Measurements from ENCODE around the gene ARSG. TPM values are rescaled to one million over a fixed set of nuclear protein-coding genes. Genes with fewer than 3 reads are reported as not detected.
"Not testable (repeated sequence)": the region's sequence is repeated elsewhere in the genome, so short reads cannot be mapped to it uniquely, and the experiment has no call there.

Gene ARSG
- total and polyA plus RNA-seq, 5 donors from 2014 or later, result 10.3 to 21.8 (median 13.2) TPM

GRCh38 chr17:68307443-68307842, 16.1 kb downstream of the ARSG start:
- H3K27me3 Mint-ChIP-seq, result no peaks in the 10 kb centered on the region
- H3K27me3 ChIP-seq (ENCODE audit: control insufficient read depth, insufficient read depth, low read length), result no peaks in the 10 kb centered on the region
- no peak overlapping the region for H3K27ac ChIP-seq (ENCODE audit: insufficient read depth, low read length, poor library complexity, severe bottlenecking)
- H3K4me3 Mint-ChIP-seq, result no peak overlapping the region
- peaks cover 9 to 52% (median 34%) of the 10 kb centered on the region in 4 donors for H3K4me1 Mint-ChIP-seq
- DNase-seq (no peak), ATAC-seq (ENCODE audit: low read depth in 2 of 2) (no peak)
- peaks cover 8% of the 10 kb centered on the region for H3K4me1 ChIP-seq (ENCODE audit: control insufficient read depth, insufficient read depth, low read length, poor library complexity, severe bottlenecking)
- no peaks in the 10 kb centered on the region for H3K9me3 ChIP-seq (ENCODE audit: control insufficient read depth in 2 of 2, low read length in 2 of 2)
- H3K27ac Mint-ChIP-seq, result peak overlapping the region in 2 of 3 donors; percentile 32 to 46
- H3K4me3 ChIP-seq (ENCODE audit: low read depth, low read length), result no peak overlapping the region
- H3K9me3 Mint-ChIP-seq, result no peaks in the 10 kb centered on the region
- H3K36me3 ChIP-seq (ENCODE audit: control insufficient read depth, insufficient read depth, low read length), result peaks cover 6% of the 10 kb centered on the region
- peaks cover 20% of the 10 kb centered on the region for H3K36me3 Mint-ChIP-seq

GRCh38 chr17:68308486-68308885, 17.2 kb downstream of the ARSG start:
- H3K36me3 ChIP-seq (ENCODE audit: control insufficient read depth, insufficient read depth, low read length); H3K9me3 ChIP-seq (ENCODE audit: control insufficient read depth in 2 of 2, low read length in 2 of 2); H3K4me1 ChIP-seq (ENCODE audit: control insufficient read depth, insufficient read depth, low read length, poor library complexity, severe bottlenecking); H3K9me3 Mint-ChIP-seq; H3K27ac ChIP-seq (ENCODE audit: insufficient read depth, low read length, poor library complexity, severe bottlenecking); DNase-seq; H3K27me3 ChIP-seq (ENCODE audit: control insufficient read depth, insufficient read depth, low read length); H3K4me3 ChIP-seq (ENCODE audit: low read depth, low read length); ATAC-seq (ENCODE audit: low read depth in 2 of 2); H3K27me3 Mint-ChIP-seq: not testable (repeated sequence)
- Mint-ChIP-seq H3K27ac (peak overlapping the region in 1 of 3 donors; percentile 40), H3K36me3 (peaks cover 20% of the 10 kb centered on the region), H3K4me1 (peaks cover 9 to 53% (median 37%) of the 10 kb centered on the region in 4 donors), H3K4me3 (peak overlapping the region in 1 of 4 donors; percentile 54)

GRCh38 chr17:68309066-68309670, 17.9 kb downstream of the ARSG start:
- H3K4me3 ChIP-seq (ENCODE audit: low read depth, low read length); ATAC-seq (ENCODE audit: low read depth in 2 of 2); H3K27ac ChIP-seq (ENCODE audit: insufficient read depth, low read length, poor library complexity, severe bottlenecking); H3K27me3 ChIP-seq (ENCODE audit: control insufficient read depth, insufficient read depth, low read length); H3K36me3 ChIP-seq (ENCODE audit: control insufficient read depth, insufficient read depth, low read length); H3K27ac Mint-ChIP-seq; H3K9me3 ChIP-seq (ENCODE audit: control insufficient read depth in 2 of 2, low read length in 2 of 2); H3K9me3 Mint-ChIP-seq; DNase-seq; H3K4me3 Mint-ChIP-seq; H3K27me3 Mint-ChIP-seq: not testable (repeated sequence)
- Mint-ChIP-seq H3K36me3 (peaks cover 20% of the 10 kb centered on the region), H3K4me1 (peaks cover 9 to 57% (median 33%) of the 10 kb centered on the region in 4 donors)
- peaks cover 12% of the 10 kb centered on the region for H3K4me1 ChIP-seq (ENCODE audit: control insufficient read depth, insufficient read depth, low read length, poor library complexity, severe bottlenecking)

DNA sequence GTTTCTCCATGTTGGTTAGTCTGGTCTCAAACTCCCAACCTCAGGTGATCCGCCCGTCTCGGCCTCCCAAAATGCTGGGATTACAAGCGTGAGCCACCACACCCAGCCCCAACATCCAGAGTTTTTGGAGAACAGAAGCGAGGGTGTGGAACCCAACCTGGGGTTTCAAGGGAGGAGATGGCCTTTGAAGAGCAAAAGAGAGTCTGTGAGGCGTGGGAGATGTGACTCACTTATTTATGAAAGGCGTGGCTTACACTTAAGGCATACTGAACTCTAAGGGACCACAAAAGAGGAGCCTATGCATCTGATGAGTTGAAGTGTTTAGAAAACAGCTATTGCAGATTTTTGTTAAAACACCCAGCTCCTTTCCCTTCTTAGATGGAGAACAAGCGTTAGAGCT, 18.9 kb downstream of the ARSG start:
- Mint-ChIP-seq H3K9me3 (no peaks in the 10 kb centered on the region), H3K36me3 (peaks cover 23% of the 10 kb centered on the region), H3K4me1 (peaks cover 13 to 62% (median 39%) of the 10 kb centered on the region in 4 donors), H3K27ac (peak overlapping the region in 1 of 3 donors; percentile 44), H3K27me3 (no peaks in the 10 kb centered on the region), H3K4me3 (peak overlapping the region in 3 of 4 donors; percentile 21 to 44 (median 29))
- H3K4me3 ChIP-seq (ENCODE audit: low read depth, low read length), result no peak overlapping the region
- H3K9me3 ChIP-seq (ENCODE audit: control insufficient read depth in 2 of 2, low read length in 2 of 2), result no peaks in the 10 kb centered on the region
- DNase-seq (peak in 1 of 3 donors; percentile 71), ATAC-seq (ENCODE audit: low read depth in 2 of 2) (peak; percentile 69 to 80)
- H3K27ac ChIP-seq (ENCODE audit: insufficient read depth, low read length, poor library complexity, severe bottlenecking), result no peak overlapping the region
- H3K4me1 ChIP-seq (ENCODE audit: control insufficient read depth, insufficient read depth, low read length, poor library complexity, severe bottlenecking), result peaks cover 21% of the 10 kb centered on the region
- peaks cover 6% of the 10 kb centered on the region for H3K36me3 ChIP-seq (ENCODE audit: control insufficient read depth, insufficient read depth, low read length)
- no peaks in the 10 kb centered on the region for H3K27me3 ChIP-seq (ENCODE audit: control insufficient read depth, insufficient read depth, low read length)

DNA sequence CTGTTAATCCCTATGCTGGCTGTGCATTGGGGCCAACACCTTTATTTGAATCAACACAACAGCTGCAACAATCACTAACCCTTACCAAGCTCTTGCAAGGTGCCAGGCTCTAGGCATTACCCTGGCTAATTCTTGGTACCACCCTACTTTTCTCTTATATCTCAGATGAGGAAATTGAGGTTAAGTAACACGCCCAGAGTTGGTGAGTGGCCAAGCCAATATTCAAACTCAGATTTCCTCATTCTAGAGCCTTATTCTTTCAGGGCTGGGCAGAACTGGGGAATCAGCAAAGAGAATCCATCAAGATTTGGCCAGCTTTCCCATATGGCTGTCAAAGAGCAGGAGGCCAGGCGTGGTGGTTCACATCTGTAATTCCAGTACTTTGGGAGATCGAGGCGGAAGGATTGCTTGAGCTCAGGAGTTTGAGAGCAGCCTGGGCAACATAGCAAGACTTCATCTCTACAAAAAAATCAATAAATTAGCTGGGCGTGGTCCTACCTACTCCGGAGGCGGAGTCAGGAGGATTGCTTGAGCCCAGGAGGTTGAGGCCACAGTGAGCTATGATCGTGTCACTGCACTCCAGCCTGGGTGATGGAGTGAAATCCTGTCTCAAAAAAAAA, 23.7 kb downstream of the ARSG start:
- Mint-ChIP-seq H3K27me3 (no peaks in the 10 kb centered on the region), H3K27ac (peak overlapping the region; percentile 25 to 93 (median 72)), H3K4me3 (peak overlapping the region; percentile 47 to 81 (median 70)), H3K9me3 (no peaks in the 10 kb centered on the region), H3K4me1 (peaks cover 16 to 74% (median 50%) of the 10 kb centered on the region in 4 donors), H3K36me3 (peaks cover 12% of the 10 kb centered on the region)
- no peaks in the 10 kb centered on the region for H3K9me3 ChIP-seq (ENCODE audit: control insufficient read depth in 2 of 2, low read length in 2 of 2)
- H3K4me3 ChIP-seq (ENCODE audit: low read depth, low read length), result peak overlapping the region; percentile 72
- no peaks in the 10 kb centered on the region for H3K27me3 ChIP-seq (ENCODE audit: control insufficient read depth, insufficient read depth, low read length)
- DNase-seq (peak in 1 of 3 donors; percentile 88), ATAC-seq (ENCODE audit: low read depth in 2 of 2) (peak; percentile 74 to 79)
- no peak overlapping the region for H3K27ac ChIP-seq (ENCODE audit: insufficient read depth, low read length, poor library complexity, severe bottlenecking)
- peaks cover 47% of the 10 kb centered on the region for H3K4me1 ChIP-seq (ENCODE audit: control insufficient read depth, insufficient read depth, low read length, poor library complexity, severe bottlenecking)
- no peaks in the 10 kb centered on the region for H3K36me3 ChIP-seq (ENCODE audit: control insufficient read depth, insufficient read depth, low read length)

DNA sequence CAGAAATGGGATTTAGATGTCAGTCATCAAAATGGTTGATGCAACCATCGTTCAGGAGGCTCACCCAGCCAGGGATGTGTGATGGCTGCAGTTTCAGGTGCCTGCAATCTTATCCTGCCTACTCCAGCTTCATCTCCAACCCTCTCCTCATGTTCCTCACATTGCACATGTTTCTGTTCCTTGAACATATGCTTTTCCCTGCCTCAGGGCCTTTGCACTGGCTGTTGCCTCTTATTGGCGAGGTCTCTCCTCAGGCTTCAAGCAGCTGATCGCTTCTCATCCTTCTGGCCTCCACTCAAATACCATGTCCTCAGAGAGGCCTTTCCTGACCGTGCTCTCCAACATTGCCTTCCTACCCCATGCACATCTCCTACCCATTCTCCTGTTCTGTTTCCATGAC, 24.6 kb downstream of the ARSG start:
- no peaks in the 10 kb centered on the region for H3K9me3 ChIP-seq (ENCODE audit: control insufficient read depth in 2 of 2, low read length in 2 of 2)
- ATAC-seq (ENCODE audit: low read depth in 2 of 2) (no peak), DNase-seq (no peak)
- H3K27me3 ChIP-seq (ENCODE audit: control insufficient read depth, insufficient read depth, low read length), result no peaks in the 10 kb centered on the region
- no peak overlapping the region for H3K4me3 ChIP-seq (ENCODE audit: low read depth, low read length)
- Mint-ChIP-seq H3K4me3 (peak overlapping the region in 3 of 4 donors; percentile 8 to 78 (median 73)), H3K4me1 (peaks cover 18 to 67% (median 48%) of the 10 kb centered on the region in 4 donors), H3K36me3 (peaks cover 18% of the 10 kb centered on the region), H3K27ac (peak overlapping the region; percentile 1 to 82 (median 13)), H3K9me3 (no peaks in the 10 kb centered on the region), H3K27me3 (no peaks in the 10 kb centered on the region)
- no peaks in the 10 kb centered on the region for H3K36me3 ChIP-seq (ENCODE audit: control insufficient read depth, insufficient read depth, low read length)
- no peak overlapping the region for H3K27ac ChIP-seq (ENCODE audit: insufficient read depth, low read length, poor library complexity, severe bottlenecking)
- peaks cover 44% of the 10 kb centered on the region for H3K4me1 ChIP-seq (ENCODE audit: control insufficient read depth, insufficient read depth, low read length, poor library complexity, severe bottlenecking)

DNA sequence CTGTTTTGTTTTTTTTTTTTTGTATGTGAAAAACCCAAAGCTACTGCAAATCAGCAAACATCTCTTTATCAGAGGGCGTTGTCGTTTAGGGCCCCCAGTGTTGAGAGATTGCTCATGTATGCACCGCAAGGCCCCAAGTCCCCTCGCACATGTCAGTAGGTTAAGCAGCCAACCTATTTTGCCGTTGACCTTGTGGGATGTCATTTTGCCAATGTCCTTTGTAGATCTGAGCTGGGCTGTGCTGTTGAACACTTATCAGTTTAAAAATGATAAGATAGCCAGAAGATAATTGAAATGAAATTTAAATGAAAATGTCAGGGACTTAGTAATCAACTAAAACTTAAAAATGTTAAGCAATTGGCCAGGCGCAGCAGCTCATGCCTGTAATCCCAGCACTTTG, 26.2 kb downstream of the ARSG start:
- H3K9me3 ChIP-seq (ENCODE audit: control insufficient read depth in 2 of 2, low read length in 2 of 2), result no peaks in the 10 kb centered on the region
- H3K27ac ChIP-seq (ENCODE audit: insufficient read depth, low read length, poor library complexity, severe bottlenecking), result no peak overlapping the region
- H3K4me1 Mint-ChIP-seq, result peaks cover 13 to 65% (median 42%) of the 10 kb centered on the region in 4 donors
- peaks cover 44% of the 10 kb centered on the region for H3K4me1 ChIP-seq (ENCODE audit: control insufficient read depth, insufficient read depth, low read length, poor library complexity, severe bottlenecking)
- ATAC-seq (ENCODE audit: low read depth in 2 of 2), result no peak
- no peaks in the 10 kb centered on the region for H3K9me3 Mint-ChIP-seq
- H3K36me3 ChIP-seq (ENCODE audit: control insufficient read depth, insufficient read depth, low read length), result no peaks in the 10 kb centered on the region
- no peak for DNase-seq
- no peaks in the 10 kb centered on the region for H3K27me3 ChIP-seq (ENCODE audit: control insufficient read depth, insufficient read depth, low read length)
- H3K27ac Mint-ChIP-seq, result no peak overlapping the region
- H3K4me3 Mint-ChIP-seq, result peak overlapping the region in 1 of 4 donors; percentile 78
- H3K27me3 Mint-ChIP-seq, result no peaks in the 10 kb centered on the region
- H3K36me3 Mint-ChIP-seq, result peaks cover 11% of the 10 kb centered on the region
- no peak overlapping the region for H3K4me3 ChIP-seq (ENCODE audit: low read depth, low read length)
